Body of pancreas (tissue), 4 donors: ENCODE results near the gene SYCP2.

Experiments
- CTCF ChIP-seq, 7 experiments: fragments of 450-650 bp in 4 of 7; fragments of 200-600 bp in 3 of 7; sonication (generic) in 3 of 7; IDR thresholded peaks; one replicate each; pipeline ENCODE4 v1.5.1; 2016 to 2019; ENCODE audit warnings: antibody characterized with exemption in 7 of 7
- POLR2A ChIP-seq, 3 donors: fragments of 450-650 bp; IDR thresholded peaks; one replicate each; pipeline ENCODE4 v1.6.1; 2016; ENCODE audit warnings: antibody characterized with exemption in 3 of 3, mild to moderate bottlenecking in 2 of 3

DNA sequence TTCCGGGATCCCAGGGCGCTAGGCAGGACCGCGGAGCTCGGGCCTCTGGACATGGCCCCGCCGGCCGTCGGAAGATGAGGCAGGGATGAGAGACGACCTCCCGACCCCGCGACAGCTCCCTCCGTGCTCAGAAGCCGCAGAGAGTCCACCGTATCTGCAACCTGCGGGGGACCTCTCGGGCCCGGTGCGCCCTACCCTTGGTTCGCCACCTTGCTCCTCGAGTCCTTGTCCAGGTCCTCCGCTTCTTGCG lies 6.4 kb upstream of the SYCP2 start:
- TF ChIP-seq CTCF (IDR thresholded peaks at IDR 0.05) (no peak), POLR2A (IDR thresholded peaks at IDR 0.05) (no peak)
